ENCODE results near the gene KRT14.

Gene KRT14

DNA sequence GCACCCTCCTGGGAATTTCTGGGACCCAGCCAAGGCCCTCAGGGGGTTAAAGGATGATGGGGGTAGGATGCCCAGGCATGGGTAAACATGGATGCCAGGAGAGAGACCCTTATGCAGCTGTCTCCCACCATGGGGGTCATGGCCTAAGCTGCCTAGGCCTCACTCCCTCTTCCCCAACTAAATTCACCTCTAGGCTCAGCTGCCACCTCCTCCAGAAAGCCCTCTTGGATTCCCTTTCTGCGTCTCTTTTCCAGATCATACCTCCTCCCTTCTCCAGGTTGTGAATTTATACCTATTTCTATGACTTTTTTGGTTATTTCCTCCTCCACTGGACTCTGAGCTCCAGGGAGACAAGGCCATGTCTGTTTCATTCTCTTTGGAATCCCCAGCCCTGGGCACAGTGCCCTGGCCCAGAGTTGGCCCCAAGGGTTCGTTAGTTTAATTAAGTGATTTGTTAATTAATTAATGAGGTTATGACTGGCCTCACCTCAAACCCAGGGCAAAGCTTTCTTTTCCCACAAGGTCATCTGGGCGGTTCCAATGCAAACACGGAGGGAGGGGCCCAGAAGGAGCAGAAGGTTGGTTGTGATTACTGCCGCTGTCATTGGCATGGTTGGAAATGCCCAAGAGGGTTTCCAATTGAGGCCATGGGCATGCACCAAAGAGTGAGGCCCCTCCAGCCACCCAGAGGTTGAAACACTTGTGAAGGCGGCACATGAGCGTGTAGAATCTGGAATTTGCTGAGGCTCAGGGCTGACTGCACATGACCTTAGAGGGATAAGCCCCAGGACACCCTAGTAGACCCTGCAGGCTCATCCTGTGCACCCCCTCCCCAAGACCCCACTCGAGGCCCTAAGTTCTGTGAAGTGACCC, 44.6 kb upstream of the KRT14 start:
- Histone ChIP-seq H2BK120ac (ENCODE audit: low read depth, low read length) (no peak overlapping the region), H2BK5ac (ENCODE audit: low read length) (no peak overlapping the region), H2BK12ac (ENCODE audit: low read length) (no peak overlapping the region), H3K4ac (ENCODE audit: low read length) (no peak overlapping the region), H4K91ac (ENCODE audit: low read depth, low read length, poor library complexity) (no peak overlapping the region), H3K14ac (ENCODE audit: low read length) (no peak overlapping the region), H3K18ac (ENCODE audit: low read length) (no peak overlapping the region), H3K9ac (ENCODE audit: low read depth, low read length, poor library complexity) (no peak overlapping the region), H3K4me2 (ENCODE audit: insufficient read depth, low read length, poor library complexity, severe bottlenecking) (no peak overlapping the region), H3K27ac (replicated peaks; ENCODE audit: low read length) (no peak overlapping the region), H3K79me1 (ENCODE audit: low read depth, low read length) (peaks cover 9% of the 10 kb centered on the region), H2AK5ac (ENCODE audit: low read depth, low read length) (peak overlapping the region; percentile 94), H3K27me3 (ENCODE audit: control insufficient read depth in 3 of 3, insufficient read depth in 3 of 3, low read depth in 1 of 3, low read length in 3 of 3) (peaks cover 0 to 6% (median 3%) of the 10 kb centered on the region in 3 experiments), H2AFZ (ENCODE audit: low read length) (no peak overlapping the region), H3K4me3 (ENCODE audit: low read length in 2 of 2) (no peak overlapping the region), H3K36me3 (replicated peaks in 1 of 2; ENCODE audit: control insufficient read depth in 2 of 2, insufficient read depth in 2 of 2, low read length in 2 of 2) (peaks cover 0 to 5% of the 10 kb centered on the region in 2 donors), H4K8ac (ENCODE audit: low read depth, low read length) (no peak overlapping the region), H3K9me3 (replicated peaks in 1 of 2; ENCODE audit: control insufficient read depth in 2 of 2, insufficient read depth in 1 of 2, low read depth in 1 of 2, low read length in 2 of 2) (peaks cover 0 to 9% of the 10 kb centered on the region in 2 donors), H3K4me1 (ENCODE audit: control insufficient read depth in 2 of 2, insufficient read depth in 1 of 2, low read depth in 1 of 2, low read length in 2 of 2) (peaks cover 0 to 13% of the 10 kb centered on the region in 2 donors), H2BK15ac (ENCODE audit: low read length) (peak overlapping the region; percentile 74), H3K23ac (ENCODE audit: low read depth, low read length, poor library complexity) (no peak overlapping the region)
- WGBS, 2 donors (ENCODE audit: extremely low coverage in 2 of 2, insufficient read length in 2 of 2, insufficient replicate concordance in 1 of 2): no CpG with 5 or more reads among the region's 8 CpGs
- DNase-seq (ENCODE audit: low spot score): no peak

DNA sequence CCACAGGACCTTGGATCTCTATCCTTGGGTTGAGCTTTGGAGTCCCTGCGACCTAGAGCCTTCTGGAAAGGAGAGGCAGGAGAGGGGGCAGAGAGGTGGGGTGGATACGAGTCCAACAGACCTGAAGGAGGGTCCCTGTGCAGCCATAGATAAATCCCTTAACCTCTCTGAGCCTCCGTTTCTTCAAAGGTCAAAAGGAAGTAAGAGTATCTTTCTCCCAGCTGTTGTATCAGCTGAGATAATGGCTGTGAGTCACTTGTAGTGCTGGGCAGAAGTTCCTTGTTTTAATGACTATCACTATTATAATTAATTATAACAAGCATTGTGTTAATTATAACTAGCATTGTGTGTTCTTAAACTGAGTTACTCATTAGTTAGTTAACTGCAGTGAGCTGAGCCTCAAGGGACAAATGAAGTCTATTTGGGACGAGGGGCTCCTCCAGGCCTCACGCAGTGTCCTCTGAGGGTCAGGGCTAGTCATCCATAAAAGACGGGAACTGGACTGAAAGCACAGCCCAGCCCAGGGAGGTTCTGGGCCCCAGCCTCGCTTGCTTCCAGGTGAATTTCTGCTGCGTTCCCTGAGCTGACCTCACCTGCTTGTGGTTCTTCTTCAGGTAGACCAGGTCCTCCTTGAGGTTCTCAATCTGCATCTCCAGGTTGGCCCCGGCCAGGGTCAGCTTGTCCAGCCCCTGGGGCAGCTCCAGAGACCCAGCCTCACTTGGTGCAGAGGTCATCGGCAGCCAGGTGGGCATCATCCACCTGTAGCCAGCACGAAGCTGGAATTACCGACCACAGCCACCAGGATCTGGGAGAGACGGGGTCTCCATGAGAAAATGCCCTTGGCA, 43.4 kb upstream of the KRT14 start:
- Histone ChIP-seq H3K4me1 (ENCODE audit: control insufficient read depth in 2 of 2, insufficient read depth in 1 of 2, low read depth in 1 of 2, low read length in 2 of 2) (peaks cover 0 to 11% of the 10 kb centered on the region in 2 donors), H3K4me2 (ENCODE audit: insufficient read depth, low read length, poor library complexity, severe bottlenecking) (no peak overlapping the region), H3K9ac (ENCODE audit: low read depth, low read length, poor library complexity) (no peak overlapping the region), H3K4ac (ENCODE audit: low read length) (peak overlapping the region; percentile 37), H4K8ac (ENCODE audit: low read depth, low read length) (no peak overlapping the region), H3K79me1 (ENCODE audit: low read depth, low read length) (peaks cover 9% of the 10 kb centered on the region), H3K14ac (ENCODE audit: low read length) (peak overlapping the region; percentile 38), H3K36me3 (replicated peaks in 1 of 2; ENCODE audit: control insufficient read depth in 2 of 2, insufficient read depth in 2 of 2, low read length in 2 of 2) (peaks cover 0 to 5% of the 10 kb centered on the region in 2 donors), H2BK15ac (ENCODE audit: low read length) (peak overlapping the region; percentile 49), H2BK120ac (ENCODE audit: low read depth, low read length) (no peak overlapping the region), H2AK5ac (ENCODE audit: low read depth, low read length) (no peak overlapping the region), H3K18ac (ENCODE audit: low read length) (peak overlapping the region; percentile 38), H2BK12ac (ENCODE audit: low read length) (no peak overlapping the region), H3K4me3 (ENCODE audit: low read length in 2 of 2) (no peak overlapping the region), H2BK5ac (ENCODE audit: low read length) (no peak overlapping the region), H3K9me3 (replicated peaks in 1 of 2; ENCODE audit: control insufficient read depth in 2 of 2, insufficient read depth in 1 of 2, low read depth in 1 of 2, low read length in 2 of 2) (peaks cover 0 to 9% of the 10 kb centered on the region in 2 donors), H4K91ac (ENCODE audit: low read depth, low read length, poor library complexity) (no peak overlapping the region), H3K27me3 (ENCODE audit: control insufficient read depth in 3 of 3, insufficient read depth in 3 of 3, low read depth in 1 of 3, low read length in 3 of 3) (peaks cover 0 to 6% (median 3%) of the 10 kb centered on the region in 3 experiments), H3K23ac (ENCODE audit: low read depth, low read length, poor library complexity) (no peak overlapping the region), H2AFZ (ENCODE audit: low read length) (no peak overlapping the region), H3K27ac (replicated peaks; ENCODE audit: low read length) (no peak overlapping the region)
- no CpG with 5 or more reads among the region's 13 CpGs for WGBS, 2 donors (ENCODE audit: extremely low coverage in 2 of 2, insufficient read length in 2 of 2, insufficient replicate concordance in 1 of 2)
- DNase-seq (ENCODE audit: low spot score): no peak

DNA sequence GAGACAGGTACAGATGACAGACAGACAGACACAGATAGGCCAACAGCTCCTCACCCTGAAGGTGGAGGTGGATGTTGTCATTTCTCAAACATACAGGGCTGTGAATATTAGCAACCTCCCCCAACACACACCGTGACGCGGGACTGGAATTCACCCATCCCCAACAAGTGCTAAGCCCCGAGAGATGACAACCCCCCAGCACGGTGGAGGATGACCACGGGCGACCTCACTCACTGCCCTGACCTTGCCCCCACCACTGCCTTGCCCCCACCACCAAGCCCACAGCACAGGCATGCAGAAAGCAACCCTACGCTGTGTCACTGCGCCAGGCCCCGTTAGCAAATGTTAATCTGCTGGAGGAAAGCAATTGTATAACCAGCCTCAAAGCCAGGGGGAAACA, 42.6 kb upstream of the KRT14 start:
- DNase-seq (ENCODE audit: low spot score): no peak
- Histone ChIP-seq H2BK5ac (ENCODE audit: low read length) (no peak overlapping the region), H3K4ac (ENCODE audit: low read length) (no peak overlapping the region), H3K23ac (ENCODE audit: low read depth, low read length, poor library complexity) (no peak overlapping the region), H3K9ac (ENCODE audit: low read depth, low read length, poor library complexity) (no peak overlapping the region), H3K9me3 (replicated peaks in 1 of 2; ENCODE audit: control insufficient read depth in 2 of 2, insufficient read depth in 1 of 2, low read depth in 1 of 2, low read length in 2 of 2) (peaks cover 0 to 9% of the 10 kb centered on the region in 2 donors), H3K4me1 (ENCODE audit: control insufficient read depth in 2 of 2, insufficient read depth in 1 of 2, low read depth in 1 of 2, low read length in 2 of 2) (peaks cover 0 to 11% of the 10 kb centered on the region in 2 donors), H2BK15ac (ENCODE audit: low read length) (peak overlapping the region; percentile 91), H2AK5ac (ENCODE audit: low read depth, low read length) (no peak overlapping the region), H2AFZ (ENCODE audit: low read length) (no peak overlapping the region), H3K14ac (ENCODE audit: low read length) (peak overlapping the region; percentile 38), H2BK12ac (ENCODE audit: low read length) (no peak overlapping the region), H3K4me3 (ENCODE audit: low read length in 2 of 2) (no peak overlapping the region), H4K91ac (ENCODE audit: low read depth, low read length, poor library complexity) (no peak overlapping the region), H3K79me1 (ENCODE audit: low read depth, low read length) (peaks cover 9% of the 10 kb centered on the region), H3K4me2 (ENCODE audit: insufficient read depth, low read length, poor library complexity, severe bottlenecking) (no peak overlapping the region), H2BK120ac (ENCODE audit: low read depth, low read length) (no peak overlapping the region), H4K8ac (ENCODE audit: low read depth, low read length) (no peak overlapping the region), H3K18ac (ENCODE audit: low read length) (peak overlapping the region; percentile 48), H3K36me3 (replicated peaks in 1 of 2; ENCODE audit: control insufficient read depth in 2 of 2, insufficient read depth in 2 of 2, low read length in 2 of 2) (peaks cover 0 to 5% of the 10 kb centered on the region in 2 donors), H3K27me3 (ENCODE audit: control insufficient read depth in 3 of 3, insufficient read depth in 3 of 3, low read depth in 1 of 3, low read length in 3 of 3) (peaks cover 0 to 6% (median 0%) of the 10 kb centered on the region in 3 experiments), H3K27ac (replicated peaks; ENCODE audit: low read length) (no peak overlapping the region)
- WGBS, 2 donors (ENCODE audit: extremely low coverage in 2 of 2, insufficient read length in 2 of 2, insufficient replicate concordance in 1 of 2): no CpG with 5 or more reads among the region's 10 CpGs

Measured in neuronal stem cell (in vitro differentiated cells).